SKM-1 treated with dmso at 0.1 percent for 144 hours (cell line): ENCODE measurements around the gene ZNF728.
"Not testable (repeated sequence)": the region's sequence is repeated elsewhere in the genome, so short reads cannot be mapped to it uniquely, and the experiment has no call there.

ENCODE experiments used
- DNase-seq: peaks from one replicate; lab custom pipeline; 2025; ENCODE audit not compliant: unreplicated experiment; lab: John Stamatoyannopoulos, UW

The ZNF728 gene

DNA sequence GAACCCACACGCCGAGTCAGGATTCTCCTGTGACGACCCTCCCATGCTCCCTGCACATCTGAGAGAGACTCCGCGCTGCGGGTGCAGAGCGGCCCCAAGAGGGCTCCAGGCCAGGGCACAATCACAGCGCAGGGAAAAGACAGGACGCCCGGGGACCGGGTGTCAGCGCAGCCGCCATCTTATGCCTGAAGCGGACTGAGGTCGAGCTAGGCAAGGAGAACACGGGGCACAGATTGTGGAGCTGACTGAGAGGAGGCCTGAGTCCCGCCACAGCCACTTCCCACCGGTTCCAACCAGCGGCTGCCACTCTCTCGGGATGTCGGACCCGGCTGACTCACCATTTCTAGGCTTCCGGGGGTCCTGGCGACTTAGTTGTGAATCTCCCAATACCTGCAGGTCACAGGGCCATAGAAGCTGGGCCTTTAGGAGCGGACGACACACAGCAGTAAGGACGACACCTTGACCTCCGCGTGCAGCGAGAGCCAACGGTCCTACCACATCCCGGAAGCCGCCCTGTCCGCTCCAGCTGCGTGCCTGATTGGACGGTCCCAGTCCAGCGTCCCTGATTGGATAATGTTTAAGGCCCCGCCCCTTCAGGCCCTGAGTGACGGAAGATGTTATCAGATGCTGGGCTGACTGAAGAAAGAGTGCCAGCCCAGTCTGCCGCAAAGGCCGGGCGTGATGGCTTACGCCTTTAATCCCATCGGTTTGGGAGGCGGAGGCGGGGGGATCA is at the start of gene ZNF728:
ZNF728 (minus strand) TSS at position 487 of the 733 bp plus-strand sequence; CDS start at position 341, 146 bp downstream.
- no peak for DNase-seq

GRCh38 chr19:23052349-23052748 is 49.4 kb upstream of the ZNF728 start:
- no peak for DNase-seq

- no peak for DNase-seq
Measured at GRCh38 chr19:23049256-23049655, 46.3 kb upstream of the ZNF728 start.

DNA sequence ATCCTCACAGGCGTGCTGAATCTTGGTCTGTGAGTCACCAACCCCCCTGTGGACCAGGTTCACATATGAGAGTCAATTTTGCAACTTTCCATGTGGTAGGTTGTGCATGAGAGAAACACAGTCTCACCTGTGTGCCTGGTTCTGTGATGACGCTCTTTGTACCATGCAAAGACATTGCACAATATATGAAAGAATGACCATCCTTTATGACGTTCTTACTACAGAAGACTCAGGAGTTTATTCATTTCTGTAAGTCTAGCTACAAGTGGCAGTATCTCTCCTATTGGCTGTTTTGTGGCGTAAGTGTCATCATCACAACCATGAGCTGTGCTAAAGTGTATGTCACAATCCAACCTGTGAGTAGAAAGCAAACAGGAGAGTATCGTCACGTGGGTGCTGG is 43.8 kb upstream of the ZNF728 start:
- no peak for DNase-seq

DNA sequence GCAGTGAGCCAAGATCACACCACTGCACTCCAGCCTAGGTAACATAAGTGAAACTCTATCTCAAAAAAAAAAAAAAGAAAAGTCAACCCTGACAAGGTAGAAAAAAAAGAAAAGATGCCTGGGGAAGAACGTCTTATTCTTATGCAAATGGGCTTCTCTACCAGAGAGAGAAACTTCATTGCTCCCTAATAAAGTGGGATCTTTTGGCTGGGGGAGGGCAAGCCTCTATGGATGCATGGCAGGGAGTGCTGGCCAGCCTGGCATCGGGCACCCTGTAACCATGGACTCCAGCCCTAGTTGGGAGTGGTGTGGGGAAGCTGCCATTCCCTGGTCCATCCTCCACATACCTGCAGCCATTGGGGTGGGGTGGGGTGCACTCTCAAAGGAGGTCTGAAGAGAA is 30.7 kb upstream of the ZNF728 start:
- no peak for DNase-seq

DNA sequence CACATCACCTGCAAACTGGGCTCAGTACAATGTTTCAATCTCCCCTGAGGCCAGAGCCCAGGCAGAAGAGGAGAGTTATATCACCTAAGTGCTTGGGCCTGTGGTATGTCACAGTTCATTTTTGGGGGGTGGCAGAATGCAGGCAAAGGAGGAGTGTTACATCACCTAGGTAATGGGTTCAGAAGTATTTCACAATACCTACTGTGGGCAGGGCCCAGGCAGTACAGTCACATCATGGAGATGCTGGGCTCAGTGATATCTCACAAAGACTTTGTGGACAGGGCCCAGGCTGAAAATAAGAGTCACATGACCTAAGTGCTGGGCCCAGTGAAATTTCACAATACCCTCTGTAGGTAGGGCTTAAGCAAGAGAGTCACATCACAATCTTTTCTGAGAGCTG is 12.7 kb upstream of the ZNF728 start:
- DNase-seq: no peak

DNA sequence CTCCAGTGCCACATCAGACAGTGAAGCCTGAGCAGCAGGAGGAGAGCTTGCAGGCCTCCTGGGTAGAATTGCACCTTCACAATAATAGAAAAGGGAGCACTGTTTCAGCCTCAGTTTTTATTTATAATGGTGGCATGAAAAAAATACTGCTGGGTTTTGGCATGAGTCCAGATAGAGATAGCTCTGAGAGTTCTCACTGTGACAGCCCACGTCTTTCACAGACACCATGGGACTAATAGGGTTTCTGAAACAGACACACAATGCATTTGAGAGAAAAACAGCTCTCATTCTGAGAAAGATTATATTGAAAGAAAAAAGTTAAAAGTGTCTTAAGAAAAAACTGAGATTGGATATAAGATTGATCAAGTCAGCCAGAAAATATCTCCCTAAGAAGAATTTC is 8.0 kb downstream of the ZNF728 start:
- DNase-seq: not testable (repeated sequence)

GRCh38 chr19:22976248-22976647 is 26.7 kb downstream of the ZNF728 start:
- DNase-seq: no peak

GRCh38 chr19:22975546-22976136 is 27.3 kb downstream of the ZNF728 start:
- not testable (repeated sequence) for DNase-seq

- no peak for DNase-seq
Measured at GRCh38 chr19:22945560-22945959, 57.4 kb downstream of the ZNF728 start.

DNA sequence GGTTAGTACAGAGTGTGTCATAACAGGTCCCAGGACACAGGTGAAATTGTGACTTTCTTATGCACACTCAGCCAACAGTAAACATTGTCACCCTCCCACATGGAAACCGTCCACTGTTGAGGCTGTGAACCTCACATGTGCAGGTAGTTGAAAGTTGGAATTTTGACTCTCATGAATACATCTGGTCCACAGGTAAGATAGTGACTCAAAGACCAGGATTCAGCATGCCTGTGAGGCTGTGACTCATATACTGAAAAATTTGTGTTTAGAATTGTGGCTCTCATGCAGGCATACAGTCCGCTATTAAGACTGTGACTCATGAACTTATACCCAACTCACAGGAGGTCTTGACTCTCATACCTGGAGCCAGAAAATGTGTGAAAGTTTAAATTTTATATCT is 67.8 kb downstream of the ZNF728 start:
- no peak for DNase-seq

DNA sequence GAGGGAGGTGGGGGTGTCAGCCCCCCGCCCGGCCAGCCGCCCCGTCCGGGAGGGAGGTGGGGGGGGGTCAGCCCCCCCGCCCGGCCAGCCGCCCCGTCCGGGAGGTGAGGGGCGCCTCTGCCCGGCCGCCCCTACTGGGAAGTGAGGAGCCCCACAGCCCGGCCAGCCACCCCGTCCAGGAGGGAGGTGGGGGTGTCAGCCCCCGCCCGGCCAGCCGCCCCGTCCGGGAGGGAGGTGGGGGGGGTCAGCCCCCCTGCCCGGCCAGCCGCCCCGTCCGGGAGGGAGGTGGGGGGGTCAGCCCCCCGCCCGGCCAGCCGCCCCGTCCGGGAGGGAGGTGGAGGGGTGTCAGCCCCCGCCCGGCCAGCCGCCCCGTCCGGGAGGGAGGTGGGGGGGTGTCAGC is 75.4 kb downstream of the ZNF728 start:
- not testable (repeated sequence) for DNase-seq

- not testable (repeated sequence) for DNase-seq
Measured at GRCh38 chr19:22925181-22925580, 77.8 kb downstream of the ZNF728 start.
